ENCODE measurements around the gene ZNF2.
A peak's percentile ranks its signal among the peaks of the same experiment; 100 is the strongest.

ZNF2 gene

GRCh38 chr2:95165371-95166064 is at the start of gene ZNF2:
Gene ZNF2 (plus strand): TSS chr2:95165809. CDS start chr2:95176227, 10,418 bp downstream.
- DNase-seq (ENCODE audit: low spot score) = peak; percentile 98

GRCh38 chr2:95121093-95121406 is 44.6 kb upstream of the ZNF2 start:
- DNase-seq (ENCODE audit: low spot score) = no peak

- peak; percentile 85 for DNase-seq (ENCODE audit: low spot score)
These were observed 44.0 kb upstream of the ZNF2 start, which contains the start of gene MRPS5 for GRCh38 chr2:95121407-95122196. Gene MRPS5 (minus strand): TSS chr2:95121808. CDS start chr2:95121791, 17 bp downstream.

GRCh38 chr2:95122197-95122551 is 43.4 kb upstream of the ZNF2 start:
- DNase-seq (ENCODE audit: low spot score) = no peak

GRCh38 chr2:95138702-95139101 is 26.9 kb upstream of the ZNF2 start:
- DNase-seq (ENCODE audit: low spot score) = no peak

GRCh38 chr2:95143838-95144237 is 21.8 kb upstream of the ZNF2 start:
- no peak for DNase-seq (ENCODE audit: low spot score)

GRCh38 chr2:95149397-95149984 is 16.1 kb upstream of the ZNF2 start:
- DNase-seq (ENCODE audit: low spot score) = no peak

- DNase-seq (ENCODE audit: low spot score) = no peak
These were observed 7.2 kb upstream of the ZNF2 start for GRCh38 chr2:95158441-95158840.

GRCh38 chr2:95158891-95159619 is 6.6 kb upstream of the ZNF2 start:
- DNase-seq (ENCODE audit: low spot score) = peak; percentile 64

- DNase-seq (ENCODE audit: low spot score) = peak; percentile 70
These were observed 5.7 kb upstream of the ZNF2 start, which contains the start of gene ZNF514 for GRCh38 chr2:95159690-95160449. Gene ZNF514 (minus strand): TSS chr2:95159848. CDS start chr2:95153253, 6,595 bp downstream.

GRCh38 chr2:95165030-95165370 is 609 bp upstream of the ZNF2 start:
- DNase-seq (ENCODE audit: low spot score) = no peak

GRCh38 chr2:95166065-95166763 is 605 bp downstream of the ZNF2 start:
- DNase-seq (ENCODE audit: low spot score) = no peak

- no peak for DNase-seq (ENCODE audit: low spot score)
These were observed 6.3 kb downstream of the ZNF2 start for GRCh38 chr2:95171902-95172301.

- DNase-seq (ENCODE audit: low spot score) = no peak
These were observed 8.5 kb downstream of the ZNF2 start for GRCh38 chr2:95174031-95174542.

- DNase-seq (ENCODE audit: low spot score) = no peak
These were observed 13.8 kb downstream of the ZNF2 start for GRCh38 chr2:95179451-95179850.

GRCh38 chr2:95181774-95182173 is 16.2 kb downstream of the ZNF2 start:
- no peak for DNase-seq (ENCODE audit: low spot score)

GRCh38 chr2:95185197-95185596 is 19.6 kb downstream of the ZNF2 start:
- DNase-seq (ENCODE audit: low spot score) = peak; percentile 25

GRCh38 chr2:95185973-95186372 is 20.4 kb downstream of the ZNF2 start:
- DNase-seq (ENCODE audit: low spot score) = no peak

GRCh38 chr2:95192956-95193355 is 27.3 kb downstream of the ZNF2 start:
- peak; percentile 50 for DNase-seq (ENCODE audit: low spot score)

- no peak for DNase-seq (ENCODE audit: low spot score)
These were observed 38.3 kb downstream of the ZNF2 start for GRCh38 chr2:95203911-95204310.

GRCh38 chr2:95204396-95204795 is 38.8 kb downstream of the ZNF2 start:
- DNase-seq (ENCODE audit: low spot score) = no peak

Measured in Ammon's horn (tissue), 1 donor.